Thyroid gland (tissue), 4 donors: Measurements from ENCODE around the gene ARHGAP15.

Source experiments
- POLR2A ChIP-seq, 2 donors: fragments of 450-650 bp; IDR thresholded peaks; one replicate each; pipeline ENCODE4 v1.6.1; 2017; ENCODE audit warnings: antibody characterized with exemption in 2 of 2, mild to moderate bottlenecking in 2 of 2, moderate library complexity in 1 of 2
- TF ChIP-seq, protein P1 (sequence below), 6 experiments: fragments of 200-600 bp in 3 of 6; fragments of 450-650 bp in 3 of 6; sonication (generic) in 3 of 6; IDR thresholded peaks; one replicate each; pipeline ENCODE4 v1.5.1; 2016 to 2019; ENCODE audit warnings: antibody characterized with exemption in 6 of 6, mild to moderate bottlenecking in 2 of 6, inconsistent platforms in 1 of 6, moderate library complexity in 1 of 6

DNA sequence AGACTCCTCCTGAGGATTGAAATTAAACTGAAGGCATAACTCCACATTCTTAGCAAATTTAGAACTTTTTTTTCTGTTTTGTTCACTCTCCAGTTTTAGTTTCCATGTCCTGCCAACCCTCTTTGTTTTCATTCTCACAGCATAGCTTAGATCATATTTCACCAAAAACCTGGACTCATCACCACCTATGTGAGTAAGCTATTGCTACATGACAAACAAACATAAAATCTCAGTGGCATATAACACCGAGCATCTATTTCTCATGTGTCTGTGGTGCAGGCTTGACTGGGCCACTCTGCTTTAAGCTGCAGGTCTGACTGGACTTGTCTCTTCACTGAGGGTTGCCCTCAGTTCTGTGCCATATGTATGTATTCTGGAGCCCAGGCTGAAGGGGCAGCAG lies 385.2 kb downstream of the ARHGAP15 start:
- TF ChIP-seq, protein P1, sequence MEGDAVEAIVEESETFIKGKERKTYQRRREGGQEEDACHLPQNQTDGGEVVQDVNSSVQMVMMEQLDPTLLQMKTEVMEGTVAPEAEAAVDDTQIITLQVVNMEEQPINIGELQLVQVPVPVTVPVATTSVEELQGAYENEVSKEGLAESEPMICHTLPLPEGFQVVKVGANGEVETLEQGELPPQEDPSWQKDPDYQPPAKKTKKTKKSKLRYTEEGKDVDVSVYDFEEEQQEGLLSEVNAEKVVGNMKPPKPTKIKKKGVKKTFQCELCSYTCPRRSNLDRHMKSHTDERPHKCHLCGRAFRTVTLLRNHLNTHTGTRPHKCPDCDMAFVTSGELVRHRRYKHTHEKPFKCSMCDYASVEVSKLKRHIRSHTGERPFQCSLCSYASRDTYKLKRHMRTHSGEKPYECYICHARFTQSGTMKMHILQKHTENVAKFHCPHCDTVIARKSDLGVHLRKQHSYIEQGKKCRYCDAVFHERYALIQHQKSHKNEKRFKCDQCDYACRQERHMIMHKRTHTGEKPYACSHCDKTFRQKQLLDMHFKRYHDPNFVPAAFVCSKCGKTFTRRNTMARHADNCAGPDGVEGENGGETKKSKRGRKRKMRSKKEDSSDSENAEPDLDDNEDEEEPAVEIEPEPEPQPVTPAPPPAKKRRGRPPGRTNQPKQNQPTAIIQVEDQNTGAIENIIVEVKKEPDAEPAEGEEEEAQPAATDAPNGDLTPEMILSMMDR (IDR thresholded peaks at IDR 0.05) = no peak
- no peak for TF ChIP-seq POLR2A (IDR thresholded peaks at IDR 0.05)
